Lower lobe of right lung (tissue), 2 donors: Measurements from ENCODE around the gene PITPNM3. TPM values are rescaled to one million over a fixed set of nuclear protein-coding genes. Genes with fewer than 3 reads are reported as not detected.
A peak's percentile ranks its signal among the peaks of the same experiment; 100 is the strongest.

Experiments
- ATAC-seq, 2 donors: fragments of 200-7000 bp; cut with Tn5 transposase; one replicate each; pipeline ENCODE4 v1.9.1; 2020 to 2022; ENCODE audit warnings: mild to moderate bottlenecking in 2 of 2, moderate library complexity in 2 of 2
- DNase-seq: peaks from one replicate; pipeline ENCODE4 v3.0.0-alpha.2; 2020
- H3K27ac ChIP-seq: fragments of 200-600 bp; one replicate; pipeline ENCODE4 v1.8.0; 2022
- H3K27me3 ChIP-seq: fragments of 200-600 bp; one replicate; pipeline ENCODE4 v1.8.0; 2022; ENCODE audit warnings: low read depth
- H3K36me3 ChIP-seq: fragments of 200-600 bp; one replicate; pipeline ENCODE4 v1.8.0; 2022; ENCODE audit warnings: mild to moderate bottlenecking
- H3K4me1 ChIP-seq: fragments of 200-600 bp; one replicate; pipeline ENCODE4 v1.8.0; 2022
- H3K4me3 ChIP-seq: fragments of 200-600 bp; one replicate; pipeline ENCODE4 v1.8.0; 2022; ENCODE audit warnings: mild to moderate bottlenecking
- H3K9me3 ChIP-seq: fragments of 200-600 bp; one replicate; pipeline ENCODE4 v1.8.0; 2022
- CTCF ChIP-seq: fragments of 200-600 bp; IDR thresholded peaks from one replicate; pipeline ENCODE4 v1.8.0; 2022; ENCODE audit warnings: antibody characterized with exemption, mild to moderate bottlenecking
- intact Hi-C: fragments of 100-400 bp; cut with DNase I; formaldehyde crosslinking; loops from one replicate; pipeline ENCODE4 v1.11.0; 2022
- total RNA-seq: library from RNA; stranded (reverse); fragmentation: NEBNext Ultra II Directional; extraction: Animal tissue kit (Norgen Biotek cat#: 25700); gene quantifications from one replicate; pipeline ENCODE4 v1.2.1, GENCODE V29; 2021
- donor health status: DM: no; HTN: yes; CAD: no; lungs with severe emphysema.

The PITPNM3 gene
- total RNA-seq, 1 donor from 2014 or later = 12.3 TPM

GRCh38 chr17:6525141-6525540 is 31.2 kb downstream of the PITPNM3 start:
- no peaks in the 10 kb centered on the region for H3K9me3 ChIP-seq
- no peak for DNase-seq
- no peaks in the 10 kb centered on the region for H3K36me3 ChIP-seq
- TF ChIP-seq CTCF = no peak
- H3K4me3 ChIP-seq = no peak overlapping the region
- no peaks in the 10 kb centered on the region for H3K4me1 ChIP-seq
- H3K27ac ChIP-seq = no peak overlapping the region
- no peak for ATAC-seq
- no peaks in the 10 kb centered on the region for H3K27me3 ChIP-seq
- intact Hi-C loops = no loop called here

- ATAC-seq (no peak), DNase-seq (no peak)
- intact Hi-C loops = no loop called here
- no peak overlapping the region for H3K4me3 ChIP-seq
- no peaks in the 10 kb centered on the region for H3K9me3 ChIP-seq
- no peak for TF ChIP-seq CTCF
- no peak overlapping the region for H3K27ac ChIP-seq
- H3K36me3 ChIP-seq = no peaks in the 10 kb centered on the region
- H3K4me1 ChIP-seq = no peaks in the 10 kb centered on the region
- no peaks in the 10 kb centered on the region for H3K27me3 ChIP-seq
Measured at GRCh38 chr17:6524520-6524919, 31.8 kb downstream of the PITPNM3 start.

DNA sequence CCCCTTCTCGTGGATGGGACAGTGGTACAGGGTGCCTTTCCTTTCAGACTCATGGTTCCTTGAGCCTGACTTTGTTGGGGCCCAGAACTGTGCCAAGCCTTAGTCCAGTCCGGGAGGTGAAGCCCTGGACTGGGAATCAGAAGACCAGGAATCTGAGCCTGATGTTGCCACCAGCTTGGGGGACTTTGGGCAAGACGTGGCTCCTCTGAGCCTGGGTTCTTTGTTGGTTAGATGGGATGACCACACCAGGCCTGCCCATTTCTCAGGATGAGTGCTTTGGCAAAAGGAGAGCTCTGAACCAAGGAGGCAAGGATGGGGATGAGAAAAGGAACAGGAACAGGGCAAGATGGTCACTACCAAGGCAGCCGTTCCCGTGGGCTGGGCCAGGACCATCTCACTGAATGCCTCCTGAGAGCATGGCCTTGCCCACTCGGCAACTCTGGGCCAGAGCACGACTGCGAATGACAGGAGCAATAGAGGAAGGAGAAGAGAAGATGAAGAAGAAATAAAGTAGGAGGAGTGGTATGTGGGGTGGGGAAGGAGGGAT is 32.5 kb downstream of the PITPNM3 start:
- TF ChIP-seq CTCF = no peak
- DNase-seq = no peak
- intact Hi-C loops = no loop called here
- Histone ChIP-seq H3K4me3 (no peak overlapping the region), H3K36me3 (no peaks in the 10 kb centered on the region), H3K4me1 (no peaks in the 10 kb centered on the region), H3K27ac (no peak overlapping the region), H3K27me3 (no peaks in the 10 kb centered on the region), H3K9me3 (no peaks in the 10 kb centered on the region)
- no peak for ATAC-seq

DNA sequence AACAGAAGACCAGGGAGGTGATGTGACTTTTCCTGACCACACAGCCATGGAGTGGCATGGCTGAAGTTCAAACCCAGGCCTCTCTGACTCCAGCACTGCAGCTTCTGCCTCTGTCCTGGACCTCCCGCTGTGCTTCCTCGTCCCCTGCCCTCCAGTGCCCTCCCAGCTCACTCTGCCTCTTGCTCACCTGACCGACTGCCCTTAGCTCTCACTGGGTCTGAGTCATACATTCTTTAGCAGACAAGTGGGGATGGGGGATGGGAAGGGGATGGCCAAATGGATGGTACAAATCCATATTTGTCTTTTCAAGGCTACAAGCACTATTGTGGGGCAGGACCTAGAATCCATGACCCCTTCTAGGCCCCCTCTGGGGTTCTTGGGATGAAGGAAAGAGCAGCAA is 33.0 kb downstream of the PITPNM3 start:
- no peaks in the 10 kb centered on the region for H3K9me3 ChIP-seq
- no peaks in the 10 kb centered on the region for H3K4me1 ChIP-seq
- H3K36me3 ChIP-seq = no peaks in the 10 kb centered on the region
- intact Hi-C loops = no loop called here
- no peak overlapping the region for H3K4me3 ChIP-seq
- no peaks in the 10 kb centered on the region for H3K27me3 ChIP-seq
- no peak for DNase-seq
- H3K27ac ChIP-seq = no peak overlapping the region
- peak; percentile 66 to 76 for ATAC-seq
- no peak for TF ChIP-seq CTCF

GRCh38 chr17:6521586-6521985 is 34.8 kb downstream of the PITPNM3 start:
- no peak for TF ChIP-seq CTCF
- no peak overlapping the region for H3K4me3 ChIP-seq
- DNase-seq = no peak
- no peaks in the 10 kb centered on the region for H3K4me1 ChIP-seq
- no peak for ATAC-seq
- H3K9me3 ChIP-seq = no peaks in the 10 kb centered on the region
- intact Hi-C loops = no loop called here
- no peaks in the 10 kb centered on the region for H3K36me3 ChIP-seq
- H3K27me3 ChIP-seq = no peaks in the 10 kb centered on the region
- no peak overlapping the region for H3K27ac ChIP-seq

- no peak for TF ChIP-seq CTCF
- H3K36me3 ChIP-seq = no peaks in the 10 kb centered on the region
- intact Hi-C loops = no loop called here
- DNase-seq (no peak), ATAC-seq (no peak)
- H3K9me3 ChIP-seq = no peaks in the 10 kb centered on the region
- no peaks in the 10 kb centered on the region for H3K27me3 ChIP-seq
- no peak overlapping the region for H3K27ac ChIP-seq
- H3K4me3 ChIP-seq = no peak overlapping the region
- no peaks in the 10 kb centered on the region for H3K4me1 ChIP-seq
Measured at GRCh38 chr17:6517062-6517461, 39.3 kb downstream of the PITPNM3 start.
